ENCODE measurements around the gene STYXL2. TPM values are rescaled to one million over a fixed set of nuclear protein-coding genes. Genes with fewer than 3 reads are reported as not detected.

STYXL2 gene
- total RNA-seq (2014; rRNA removed; shearing (Covaris generic)) = 0.08 and 0.17 TPM in 2 replicates
- polyA plus RNA-seq (2016; fragmentation: Nextera tagmentation; extraction: Ambion mirVana) = 0.23 and 0.40 TPM in 2 replicates
- long read RNA-seq = 0 reads

- H3K9me3 Mint-ChIP-seq = no peaks in the 10 kb centered on the region
- peak within 1 kb of the TSS; percentile 95 for H2AFZ ChIP-seq
- H3F3A ChIP-seq (replicated peaks; ENCODE audit: low read depth) = no peaks in the 10 kb centered on the region
- H3K4me3 ChIP-seq = no peak within 1 kb of the TSS
- H3K9me2 ChIP-seq (ENCODE audit: insufficient read depth) = peaks cover 2% of the 10 kb centered on the region; the same call in 1 of the 2 replicates
- ATAC-seq = peak; percentile 59
- H3K4me2 ChIP-seq = peak within 1 kb of the TSS; percentile 32; the same call in 1 of the 2 replicates
- no peaks in the 10 kb centered on the region for H3K27me3 ChIP-seq (ENCODE audit: insufficient read depth)
- no peaks in the 10 kb centered on the region for H4K20me1 ChIP-seq (replicated peaks; ENCODE audit: insufficient read depth)
- peaks cover 14% of the 10 kb centered on the region for H3K4me1 Mint-ChIP-seq
- no peaks in the 10 kb centered on the region for H3K79me2 ChIP-seq (replicated peaks; ENCODE audit: insufficient read depth)
- no peaks in the 10 kb centered on the region for H3K36me3 Mint-ChIP-seq (ENCODE audit: low read depth)
- no peaks in the 10 kb centered on the region for H3K4me1 ChIP-seq (ENCODE audit: insufficient read depth)
- TF ChIP-seq, protein P1, sequence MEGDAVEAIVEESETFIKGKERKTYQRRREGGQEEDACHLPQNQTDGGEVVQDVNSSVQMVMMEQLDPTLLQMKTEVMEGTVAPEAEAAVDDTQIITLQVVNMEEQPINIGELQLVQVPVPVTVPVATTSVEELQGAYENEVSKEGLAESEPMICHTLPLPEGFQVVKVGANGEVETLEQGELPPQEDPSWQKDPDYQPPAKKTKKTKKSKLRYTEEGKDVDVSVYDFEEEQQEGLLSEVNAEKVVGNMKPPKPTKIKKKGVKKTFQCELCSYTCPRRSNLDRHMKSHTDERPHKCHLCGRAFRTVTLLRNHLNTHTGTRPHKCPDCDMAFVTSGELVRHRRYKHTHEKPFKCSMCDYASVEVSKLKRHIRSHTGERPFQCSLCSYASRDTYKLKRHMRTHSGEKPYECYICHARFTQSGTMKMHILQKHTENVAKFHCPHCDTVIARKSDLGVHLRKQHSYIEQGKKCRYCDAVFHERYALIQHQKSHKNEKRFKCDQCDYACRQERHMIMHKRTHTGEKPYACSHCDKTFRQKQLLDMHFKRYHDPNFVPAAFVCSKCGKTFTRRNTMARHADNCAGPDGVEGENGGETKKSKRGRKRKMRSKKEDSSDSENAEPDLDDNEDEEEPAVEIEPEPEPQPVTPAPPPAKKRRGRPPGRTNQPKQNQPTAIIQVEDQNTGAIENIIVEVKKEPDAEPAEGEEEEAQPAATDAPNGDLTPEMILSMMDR (conservative IDR thresholded peaks at IDR 0.05; ENCODE audit: low read depth in 2 of 2) = no peak
- TF ChIP-seq ZNF114 (CRISPR knock-in tag; IDR thresholded peaks at IDR 0.05) (no peak), ZNF331 (CRISPR knock-in tag; IDR thresholded peaks at IDR 0.05; ENCODE audit: low read depth) (no peak), CREB1 (CRISPR knock-in tag; IDR thresholded peaks at IDR 0.05; ENCODE audit: low read depth) (no peak), REST (IDR thresholded peaks at IDR 0.05; ENCODE audit: unreplicated experiment) (no peak), NANOG (IDR thresholded peaks at IDR 0.05; ENCODE audit: borderline replicate concordance) (no peak), EZH2phosphoT487 (IDR thresholded peaks at IDR 0.05; ENCODE audit: unreplicated experiment) (no peak)
- TF ChIP-seq, protein P2, sequence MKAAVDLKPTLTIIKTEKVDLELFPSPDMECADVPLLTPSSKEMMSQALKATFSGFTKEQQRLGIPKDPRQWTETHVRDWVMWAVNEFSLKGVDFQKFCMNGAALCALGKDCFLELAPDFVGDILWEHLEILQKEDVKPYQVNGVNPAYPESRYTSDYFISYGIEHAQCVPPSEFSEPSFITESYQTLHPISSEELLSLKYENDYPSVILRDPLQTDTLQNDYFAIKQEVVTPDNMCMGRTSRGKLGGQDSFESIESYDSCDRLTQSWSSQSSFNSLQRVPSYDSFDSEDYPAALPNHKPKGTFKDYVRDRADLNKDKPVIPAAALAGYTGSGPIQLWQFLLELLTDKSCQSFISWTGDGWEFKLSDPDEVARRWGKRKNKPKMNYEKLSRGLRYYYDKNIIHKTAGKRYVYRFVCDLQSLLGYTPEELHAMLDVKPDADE (IDR thresholded peaks at IDR 0.05) = no peak
- no peaks in the 10 kb centered on the region for H3K36me3 ChIP-seq (ENCODE audit: insufficient read depth)
- no peak within 1 kb of the TSS for H3K4me3 Mint-ChIP-seq
- DNase-seq (ENCODE audit: low spot score) = no peak
- no peak within 1 kb of the TSS for H3K27ac ChIP-seq (ENCODE audit: low read depth)
- H3K27ac Mint-ChIP-seq = no peak within 1 kb of the TSS
- H3K27me3 Mint-ChIP-seq (ENCODE audit: insufficient read depth, low read depth, poor library complexity) = peaks cover 2% of the 10 kb centered on the region
Measured at GRCh38 chr1:167093846-167094516, at the start of gene STYXL2. TSS of gene STYXL2 (plus strand) at chr1:167094075. CDS start at chr1:167094850, 775 bp downstream.
